GM23248 (cell line): Measurements from ENCODE around the gene SMARCB1. TPM values are rescaled to one million over a fixed set of nuclear protein-coding genes. Genes with fewer than 3 reads are reported as not detected.

ENCODE experiments used
- DNase-seq: peaks from one replicate; pipeline ENCODE4 v3.0.0-alpha.2; 2015
- H2AFZ ChIP-seq: fragments of 200-600 bp; sonication (generic); 2 replicates; pipeline ENCODE4 v1.6.1; 2016; ENCODE audit warnings: antibody characterized with exemption
- H3F3A ChIP-seq: fragments of 200-600 bp; sonication (generic); 2 replicates; pipeline ENCODE4 v1.6.1; 2016; ENCODE audit warnings: mild to moderate bottlenecking, antibody characterized with exemption, mixed run types; ENCODE audit not compliant: insufficient read depth
- H3K27ac ChIP-seq: fragments of 200-600 bp; sonication (generic); 2 replicates; pipeline ENCODE4 v1.5.1; 2016; ENCODE audit warnings: mild to moderate bottlenecking
- H3K27me3 ChIP-seq: fragments of 200-600 bp; sonication (generic); replicated peaks from 2 replicates; pipeline ENCODE4 v1.6.1; 2016; ENCODE audit warnings: mild to moderate bottlenecking; ENCODE audit not compliant: insufficient read depth
- H3K36me3 ChIP-seq: fragments of 200-600 bp; sonication (generic); 2 replicates; pipeline ENCODE4 v1.6.1; 2016; ENCODE audit warnings: low read depth, mild to moderate bottlenecking
- H3K4me1 ChIP-seq: fragments of 200-600 bp; sonication (generic); 2 replicates; pipeline ENCODE4 v1.6.1; 2016; ENCODE audit warnings: mild to moderate bottlenecking; ENCODE audit not compliant: insufficient read depth
- H3K4me2 ChIP-seq: fragments of 200-600 bp; sonication (generic); one replicate; pipeline ENCODE4 v1.6.1; 2016; ENCODE audit warnings: mild to moderate bottlenecking; ENCODE audit not compliant: unreplicated experiment
- H3K4me3 ChIP-seq: fragments of 200-600 bp; sonication (generic); 2 replicates; pipeline ENCODE4 v1.5.1; 2016; ENCODE audit warnings: mild to moderate bottlenecking
- H3K79me2 ChIP-seq: fragments of 200-600 bp; sonication (generic); 2 replicates; pipeline ENCODE4 v1.6.1; 2016; ENCODE audit warnings: mild to moderate bottlenecking; ENCODE audit not compliant: insufficient read depth
- H3K9ac ChIP-seq: fragments of 200-600 bp; sonication (generic); 2 replicates; pipeline ENCODE4 v1.6.1; 2016; ENCODE audit warnings: mild to moderate bottlenecking
- H3K9me2 ChIP-seq: fragments of 200-600 bp; sonication (generic); 2 replicates; pipeline ENCODE4 v1.6.1; 2016; ENCODE audit warnings: mixed run types, mild to moderate bottlenecking, moderate library complexity; ENCODE audit not compliant: insufficient read depth
- H3K9me3 ChIP-seq: fragments of 200-600 bp; sonication (generic); one replicate; pipeline ENCODE4 v1.6.1; 2017; ENCODE audit warnings: low read depth
- H4K20me1 ChIP-seq: fragments of 200-600 bp; sonication (generic); 2 replicates; pipeline ENCODE4 v1.6.0; 2016; ENCODE audit not compliant: insufficient read depth
- EZH2 ChIP-seq: fragments of 200-600 bp; sonication (generic); IDR thresholded peaks from 2 replicates; pipeline ENCODE4 v1.6.1; 2018; ENCODE audit warnings: antibody characterized with exemption, mild to moderate bottlenecking; ENCODE audit not compliant: insufficient read depth, poor library complexity, severe bottlenecking
- EZH2phosphoT487 ChIP-seq: fragments of 200-600 bp; sonication (generic); IDR thresholded peaks from 2 replicates; pipeline ENCODE4 v1.6.1; 2018; ENCODE audit warnings: antibody characterized with exemption, moderate library complexity, mild to moderate bottlenecking, low read depth; ENCODE audit not compliant: insufficient read depth
- WGBS, 2 experiments: methylation state at CpG; one replicate each; pipeline ENCODE4 v1.1.6; 2015 to 2017; ENCODE audit warnings: low lambda C conversion rate in 2 of 2, low coverage in 1 of 2; ENCODE audit errors: missing lambda C conversion rate in 2 of 2; 5-methylcytosine and 5-hydroxymethylcytosine counted together
- in situ Hi-C: fragments of 300-500 bp; cut with MboI; formaldehyde crosslinking; loops from 2 replicates; pipeline ENCODE4 v1.15.0; 2020
- polyA plus RNA-seq: library from polyadenylated mRNA; unstranded; fragments of >200 nt; fragmentation: Nextera tagmentation; extraction: Ambion mirVana; gene quantifications from 2 replicates; pipeline ENCODE4 v1.2.1, GENCODE V29; 2016
- total RNA-seq: library from RNA; depleted of rRNA; stranded (reverse); fragments of >200 nt; shearing (Covaris generic); gene quantifications from 2 replicates; pipeline ENCODE4 v1.2.3, GENCODE V29; 2014

SMARCB1 gene
- total and polyA plus RNA-seq, 2 experiments from 2014 or later, result 63.9 to 85.2 TPM

DNA sequence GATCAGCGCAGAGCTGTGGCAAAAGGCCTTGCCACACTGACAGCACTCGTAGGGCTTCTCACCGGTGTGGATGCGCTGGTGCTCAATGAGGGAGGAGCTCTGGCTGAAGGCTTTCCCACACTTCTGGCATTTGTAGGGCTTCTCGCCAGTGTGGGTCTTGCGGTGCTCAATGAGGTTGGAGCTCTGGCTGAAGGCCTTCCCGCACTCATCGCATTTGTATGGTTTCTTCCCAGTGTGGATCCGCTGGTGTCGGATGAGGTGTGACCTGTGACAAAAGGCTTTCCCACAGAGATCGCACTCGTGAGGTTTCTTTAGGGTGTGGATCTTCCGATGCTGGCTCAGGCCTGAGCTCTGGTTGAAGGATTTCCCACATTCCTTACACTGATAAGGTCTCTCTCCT, 42.8 kb upstream of the SMARCB1 start:
- H3K9ac ChIP-seq, result no peak overlapping the region
- H4K20me1 ChIP-seq, result no peaks in the 10 kb centered on the region
- H3K4me2 ChIP-seq, result no peak overlapping the region
- H3K27ac ChIP-seq, result no peak overlapping the region
- no peak overlapping the region for H3K4me3 ChIP-seq
- H3K27me3 ChIP-seq, result no peaks in the 10 kb centered on the region
- H3K9me3 ChIP-seq, result no peaks in the 10 kb centered on the region
- H3K79me2 ChIP-seq, result peaks cover 7% of the 10 kb centered on the region; the same call in 1 of the 2 replicates
- H3K4me1 ChIP-seq, result no peaks in the 10 kb centered on the region
- no peaks in the 10 kb centered on the region for H3K9me2 ChIP-seq
- no peaks in the 10 kb centered on the region for H3F3A ChIP-seq
- H3K36me3 ChIP-seq, result no peaks in the 10 kb centered on the region
- 93 to 94% methylated on average over 13 of the region's 13 CpGs for WGBS, 2 experiments
- TF ChIP-seq EZH2phosphoT487 (no peak), EZH2 (no peak)
- in situ Hi-C loops, result no loop called here
- H2AFZ ChIP-seq, result no peak overlapping the region
- DNase-seq, result no peak

DNA sequence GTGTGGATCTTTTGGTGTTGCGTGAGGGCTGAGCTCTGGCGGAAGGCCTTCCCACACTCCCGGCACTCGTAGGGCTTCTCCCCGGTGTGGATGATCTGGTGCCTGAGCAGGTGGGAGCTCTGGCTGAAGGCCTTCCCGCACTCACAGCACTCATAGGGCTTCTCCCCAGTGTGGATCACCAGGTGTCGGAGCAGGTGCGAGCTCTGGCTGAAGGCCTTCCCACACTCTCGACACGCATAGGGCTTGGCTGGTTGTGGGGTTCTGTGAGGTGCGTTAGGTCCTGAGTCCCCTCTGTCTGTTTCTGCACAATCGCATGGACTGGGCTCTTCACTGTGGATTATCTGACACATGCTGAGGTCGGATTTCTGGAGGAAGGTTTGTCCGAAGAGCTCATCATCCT, 42.3 kb upstream of the SMARCB1 start:
- no peaks in the 10 kb centered on the region for H3K4me1 ChIP-seq
- TF ChIP-seq EZH2phosphoT487 (no peak), EZH2 (no peak)
- no peak overlapping the region for H3K9ac ChIP-seq
- H3K27ac ChIP-seq, result no peak overlapping the region
- 98 to 99% methylated on average over 14 of the region's 14 CpGs for WGBS, 2 experiments
- in situ Hi-C loops, result no loop called here
- no peak overlapping the region for H2AFZ ChIP-seq
- H3K36me3 ChIP-seq, result no peaks in the 10 kb centered on the region
- no peak for DNase-seq
- no peak overlapping the region for H3K4me2 ChIP-seq
- no peaks in the 10 kb centered on the region for H3K27me3 ChIP-seq
- H3K9me2 ChIP-seq, result no peaks in the 10 kb centered on the region
- peaks cover 8% of the 10 kb centered on the region; the same call in 1 of the 2 replicates for H3K79me2 ChIP-seq
- no peaks in the 10 kb centered on the region for H3F3A ChIP-seq
- no peaks in the 10 kb centered on the region for H4K20me1 ChIP-seq
- no peaks in the 10 kb centered on the region for H3K9me3 ChIP-seq
- H3K4me3 ChIP-seq, result no peak overlapping the region

DNA sequence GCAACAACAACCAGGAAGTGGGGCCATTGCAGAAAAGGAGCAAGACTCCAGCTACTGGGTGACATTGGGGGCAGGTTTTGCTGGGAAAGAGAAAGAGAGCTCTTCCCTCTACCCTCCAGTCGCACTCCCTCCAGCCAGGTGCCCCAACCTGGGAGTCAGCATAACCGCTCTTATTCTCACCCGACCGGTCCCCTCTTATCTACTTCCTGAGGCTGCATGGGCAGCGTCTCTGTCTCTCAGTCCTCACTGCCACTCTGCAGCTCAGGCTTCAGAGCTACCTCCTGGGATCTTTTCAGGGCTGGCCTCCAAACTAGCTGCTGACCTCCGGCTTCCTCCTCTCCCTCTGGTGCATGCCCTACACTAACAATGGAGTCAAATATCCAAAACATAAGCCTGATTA, 41.0 kb upstream of the SMARCB1 start:
- Histone ChIP-seq H2AFZ (no peak overlapping the region), H4K20me1 (no peaks in the 10 kb centered on the region), H3K4me2 (no peak overlapping the region), H3K9me2 (no peaks in the 10 kb centered on the region), H3K27ac (no peak overlapping the region), H3K4me3 (no peak overlapping the region), H3K79me2 (peaks cover 19% of the 10 kb centered on the region), H3F3A (no peaks in the 10 kb centered on the region), H3K27me3 (no peaks in the 10 kb centered on the region), H3K36me3 (no peaks in the 10 kb centered on the region), H3K9me3 (no peaks in the 10 kb centered on the region), H3K4me1 (0 out of 2 replicates have a peak, but pooled peaks cover 7% of the 10 kb centered on the region), H3K9ac (no peak overlapping the region)
- TF ChIP-seq EZH2 (no peak), EZH2phosphoT487 (no peak)
- in situ Hi-C loops, result no loop called here
- DNase-seq, result no peak
- WGBS, 2 experiments, result 97 to 98% methylated on average over 6 of the region's 6 CpGs

DNA sequence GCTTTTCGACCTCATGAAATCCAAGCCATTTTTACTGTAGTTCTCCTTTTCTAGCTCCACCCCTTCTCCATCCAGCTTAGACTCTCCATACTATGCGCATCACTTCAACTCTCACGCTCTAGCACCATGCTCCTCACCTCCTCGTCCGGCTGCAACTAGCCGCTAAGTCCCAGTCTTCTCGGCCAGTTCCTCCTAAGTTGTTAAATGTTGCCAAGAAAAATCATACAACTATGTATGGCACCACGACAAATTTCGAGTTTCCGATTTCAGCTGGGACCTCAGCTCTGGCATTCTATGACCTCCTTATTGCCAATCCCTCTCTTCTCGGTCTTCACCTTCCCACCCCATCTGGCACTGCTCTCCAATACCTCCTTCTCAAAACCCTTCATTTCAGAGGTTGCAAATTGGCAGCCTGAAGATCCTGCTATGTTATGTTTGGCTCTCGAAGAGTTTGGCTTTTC, 36.9 kb upstream of the SMARCB1 start:
- Histone ChIP-seq H3K27ac (no peak overlapping the region), H4K20me1 (no peaks in the 10 kb centered on the region), H3K9me3 (no peaks in the 10 kb centered on the region), H3K9ac (no peak overlapping the region; the same call in 1 of the 2 replicates), H3K4me3 (peak overlapping the region; percentile 94), H3K9me2 (no peaks in the 10 kb centered on the region), H3K4me1 (0 out of 2 replicates have a peak, but pooled peaks cover 7% of the 10 kb centered on the region), H3K79me2 (peaks cover 19% of the 10 kb centered on the region), H2AFZ (peak overlapping the region; percentile 89), H3K4me2 (peak overlapping the region; percentile 99), H3K27me3 (no peaks in the 10 kb centered on the region), H3K36me3 (no peaks in the 10 kb centered on the region), H3F3A (0 out of 2 replicates have a peak, but pooled peaks cover under 1% of the 10 kb centered on the region)
- in situ Hi-C loops, result no loop called here
- no peak for TF ChIP-seq EZH2
- TF ChIP-seq EZH2phosphoT487, result no peak
- WGBS, 2 experiments, result 41 to 42% methylated on average over 12 of the region's 12 CpGs
- DNase-seq, result peak; percentile 22

DNA sequence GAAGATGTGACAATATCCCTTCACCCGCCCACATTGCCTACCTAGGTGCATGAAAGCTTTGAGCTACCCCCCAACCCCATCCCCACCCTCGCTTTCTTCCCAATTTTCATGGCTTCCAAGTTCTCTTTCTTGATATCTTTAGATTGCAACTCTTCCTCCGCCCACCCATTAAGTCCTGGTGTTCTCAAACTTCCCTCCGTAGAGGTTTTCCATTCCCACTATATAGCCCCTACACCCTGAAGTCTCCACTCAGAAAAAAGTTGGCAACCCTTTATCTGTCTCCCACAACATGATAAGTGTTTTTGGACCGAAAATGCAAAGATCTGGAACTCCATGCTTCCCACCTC, 36.4 kb upstream of the SMARCB1 start:
- TF ChIP-seq EZH2 (no peak), EZH2phosphoT487 (no peak)
- H3K4me1 ChIP-seq, result 0 out of 2 replicates have a peak, but pooled peaks cover 7% of the 10 kb centered on the region
- H3K27ac ChIP-seq, result no peak overlapping the region
- DNase-seq, result no peak
- no peaks in the 10 kb centered on the region for H3K36me3 ChIP-seq
- peak overlapping the region; percentile 89 for H2AFZ ChIP-seq
- WGBS, 2 experiments, result 11 to 26% methylated on average over 5 of the region's 5 CpGs
- peak overlapping the region; percentile 99 for H3K4me2 ChIP-seq
- peak overlapping the region; percentile 94 for H3K4me3 ChIP-seq
- H3F3A ChIP-seq, result 0 out of 2 replicates have a peak, but pooled peaks cover 5% of the 10 kb centered on the region
- peak overlapping the region; percentile 89 for H3K9ac ChIP-seq
- no peaks in the 10 kb centered on the region for H3K27me3 ChIP-seq
- peaks cover 19% of the 10 kb centered on the region for H3K79me2 ChIP-seq
- H4K20me1 ChIP-seq, result no peaks in the 10 kb centered on the region
- H3K9me2 ChIP-seq, result no peaks in the 10 kb centered on the region
- no peaks in the 10 kb centered on the region for H3K9me3 ChIP-seq
- in situ Hi-C loops, result no loop called here
